HEK293 (cell line): ENCODE measurements around the gene TNXB.

ENCODE experiments used
- GFI1B ChIP-seq: fragments of 450-650 bp; formaldehyde crosslinking; IDR thresholded peaks from 2 replicates; pipeline ENCODE4 v1.5.1; 2016; ENCODE audit warnings: missing biosample characterization, missing genetic modification characterization
- GLIS2 ChIP-seq: fragments of 450-650 bp; formaldehyde crosslinking; IDR thresholded peaks from 2 replicates; pipeline ENCODE4 v1.5.1; 2016; ENCODE audit warnings: missing biosample characterization, missing genetic modification characterization
- KLF10 ChIP-seq: fragments of 450-650 bp; IDR thresholded peaks from 2 replicates; pipeline ENCODE4 v1.5.1; 2018; ENCODE audit warnings: missing biosample characterization, mild to moderate bottlenecking, missing genetic modification characterization
- MYNN ChIP-seq: fragments of 450-650 bp; formaldehyde crosslinking; IDR thresholded peaks from 2 replicates; pipeline ENCODE4 v1.5.1; 2016; ENCODE audit warnings: missing biosample characterization, missing genetic modification characterization, borderline replicate concordance
- PRDM1 ChIP-seq: fragments of 450-650 bp; formaldehyde crosslinking; IDR thresholded peaks from 2 replicates; pipeline ENCODE4; 2016; ENCODE audit warnings: missing biosample characterization, missing genetic modification characterization
- RBAK ChIP-seq: fragments of 450-650 bp; formaldehyde crosslinking; IDR thresholded peaks from 2 replicates; pipeline ENCODE4 v1.5.1; 2016; ENCODE audit warnings: missing biosample characterization, missing genetic modification characterization
- SCRT1 ChIP-seq: fragments of 450-650 bp; formaldehyde crosslinking; IDR thresholded peaks from 2 replicates; pipeline ENCODE4 v1.5.1; 2016; ENCODE audit warnings: missing biosample characterization, missing genetic modification characterization, borderline replicate concordance
- YY2 ChIP-seq: fragments of 450-650 bp; formaldehyde crosslinking; IDR thresholded peaks from 2 replicates; pipeline ENCODE4 v1.5.1; 2016; ENCODE audit warnings: missing biosample characterization, missing genetic modification characterization
- ZBTB21 ChIP-seq: fragments of 450-650 bp; formaldehyde crosslinking; IDR thresholded peaks from 2 replicates; pipeline ENCODE4 v1.5.1; 2017; ENCODE audit warnings: missing biosample characterization, missing genetic modification characterization
- ZFHX2 ChIP-seq: fragments of 450-650 bp; formaldehyde crosslinking; conservative IDR thresholded peaks from 2 replicates; pipeline ENCODE4 v1.5.1; 2016; ENCODE audit warnings: missing biosample characterization, missing genetic modification characterization
- ZNF10 ChIP-seq: fragments of 450-650 bp; formaldehyde crosslinking; IDR thresholded peaks from 2 replicates; pipeline ENCODE4 v1.5.1; 2017; ENCODE audit warnings: missing biosample characterization, missing genetic modification characterization
- ZNF112 ChIP-seq: fragments of 450-650 bp; formaldehyde crosslinking; IDR thresholded peaks from 2 replicates; pipeline ENCODE4 v1.5.0; 2017; ENCODE audit warnings: missing biosample characterization, missing genetic modification characterization
- ZNF157 ChIP-seq: fragments of 450-650 bp; formaldehyde crosslinking; IDR thresholded peaks from 2 replicates; pipeline ENCODE4 v1.5.1; 2016; ENCODE audit warnings: missing biosample characterization, missing genetic modification characterization
- ZNF211 ChIP-seq: fragments of 450-650 bp; formaldehyde crosslinking; IDR thresholded peaks from 2 replicates; pipeline ENCODE4 v1.5.1; 2016; ENCODE audit warnings: low read depth, missing biosample characterization, missing genetic modification characterization
- ZNF214 ChIP-seq: fragments of 450-650 bp; formaldehyde crosslinking; IDR thresholded peaks from 2 replicates; pipeline ENCODE4 v1.5.1; 2017; ENCODE audit warnings: missing biosample characterization, mild to moderate bottlenecking, missing genetic modification characterization, borderline replicate concordance
- ZNF239 ChIP-seq: fragments of 450-650 bp; formaldehyde crosslinking; IDR thresholded peaks from 2 replicates; pipeline ENCODE4 v1.5.1; 2016; ENCODE audit warnings: missing biosample characterization, missing genetic modification characterization
- ZNF391 ChIP-seq: fragments of 450-650 bp; formaldehyde crosslinking; IDR thresholded peaks from 2 replicates; pipeline ENCODE4 v1.5.1; 2016; ENCODE audit warnings: low read depth, missing biosample characterization, missing genetic modification characterization, borderline replicate concordance
- ZNF394 ChIP-seq: fragments of 450-650 bp; formaldehyde crosslinking; IDR thresholded peaks from 2 replicates; pipeline ENCODE4 v1.5.1; 2016; ENCODE audit warnings: missing biosample characterization, missing genetic modification characterization, mild to moderate bottlenecking, moderate library complexity, borderline replicate concordance
- ZNF426 ChIP-seq: fragments of 450-650 bp; formaldehyde crosslinking; IDR thresholded peaks from 2 replicates; pipeline ENCODE4 v1.5.1; 2017; ENCODE audit warnings: missing biosample characterization, missing genetic modification characterization, mild to moderate bottlenecking, inconsistent platforms, moderate library complexity
- ZNF549 ChIP-seq: fragments of 450-650 bp; IDR thresholded peaks from 2 replicates; pipeline ENCODE4 v1.5.1; 2018; ENCODE audit warnings: missing biosample characterization, missing genetic modification characterization, mild to moderate bottlenecking, inconsistent platforms, moderate library complexity
- ZNF558 ChIP-seq: fragments of 450-650 bp; formaldehyde crosslinking; IDR thresholded peaks from 2 replicates; pipeline ENCODE4 v1.5.1; 2016; ENCODE audit warnings: missing biosample characterization, missing genetic modification characterization
- ZNF621 ChIP-seq: fragments of 450-650 bp; formaldehyde crosslinking; IDR thresholded peaks from 2 replicates; pipeline ENCODE4 v1.5.1; 2017; ENCODE audit warnings: missing biosample characterization, missing genetic modification characterization
- ZNF660 ChIP-seq: fragments of 450-650 bp; IDR thresholded peaks from 2 replicates; pipeline ENCODE4 v1.5.1; 2018; ENCODE audit warnings: missing biosample characterization, mild to moderate bottlenecking, missing genetic modification characterization
- ZNF768 ChIP-seq: fragments of 450-650 bp; formaldehyde crosslinking; IDR thresholded peaks from 2 replicates; pipeline ENCODE4 v1.5.1; 2018; ENCODE audit warnings: missing biosample characterization, mild to moderate bottlenecking, missing genetic modification characterization
- ZSCAN23 ChIP-seq: fragments of 450-650 bp; formaldehyde crosslinking; IDR thresholded peaks from 2 replicates; pipeline ENCODE4 v1.5.1; 2016; ENCODE audit warnings: missing biosample characterization, missing genetic modification characterization
- TF ChIP-seq, protein P1 (sequence below): fragments of 450-650 bp; formaldehyde crosslinking; IDR thresholded peaks from 2 replicates; pipeline ENCODE4 v1.5.1; 2017; ENCODE audit warnings: missing biosample characterization, mild to moderate bottlenecking, missing genetic modification characterization, moderate library complexity
- TF ChIP-seq, protein P2 (sequence below): fragments of 450-650 bp; formaldehyde crosslinking; IDR thresholded peaks from 2 replicates; pipeline ENCODE4 v1.5.1; 2016; ENCODE audit warnings: missing biosample characterization, missing genetic modification characterization, borderline replicate concordance
- TF ChIP-seq, protein P3 (sequence below): fragments of 450-650 bp; formaldehyde crosslinking; IDR thresholded peaks from 2 replicates; pipeline ENCODE4 v1.5.1; 2017; ENCODE audit warnings: missing biosample characterization, missing genetic modification characterization
- TF ChIP-seq, protein P4 (sequence below): fragments of 450-650 bp; IDR thresholded peaks from 2 replicates; pipeline ENCODE4 v1.5.1; 2018; ENCODE audit warnings: missing biosample characterization, missing genetic modification characterization
- TF ChIP-seq, protein P5 (sequence below): IDR thresholded peaks from 2 replicates; pipeline ENCODE4 v1.6.1; 2011; ENCODE audit warnings: mild to moderate bottlenecking, low read depth, low read length, borderline replicate concordance
- TF ChIP-seq, protein P6 (sequence below): fragments of 450-650 bp; formaldehyde crosslinking; IDR thresholded peaks from 2 replicates; pipeline ENCODE4 v1.5.1; 2016; ENCODE audit warnings: missing biosample characterization, missing genetic modification characterization

TNXB gene

DNA sequence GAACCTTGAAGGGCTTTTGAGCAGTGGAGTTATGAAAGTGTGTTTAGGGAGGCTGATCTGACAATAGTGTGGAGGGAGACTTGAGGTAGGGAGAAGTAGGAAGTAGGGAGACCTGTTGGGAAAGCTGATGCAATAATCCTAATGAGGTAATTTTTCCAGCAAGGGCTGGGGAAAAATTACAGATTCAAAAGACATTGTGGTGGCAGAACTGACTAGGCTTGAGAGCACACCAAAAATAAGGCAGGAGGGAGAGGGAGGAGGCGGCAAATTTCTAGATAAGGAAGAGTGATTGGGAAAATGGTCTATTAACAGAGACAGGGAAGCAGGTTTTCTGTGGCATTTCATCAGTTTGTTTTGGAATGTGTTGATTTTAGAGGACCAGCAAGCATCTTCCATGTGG lies 37.1 kb upstream of the TNXB start (continued):
- no peak for TF ChIP-seq ZNF394 (tag by site-specific recombination)
- TF ChIP-seq RBAK: no peak
- TF ChIP-seq, protein P1, sequence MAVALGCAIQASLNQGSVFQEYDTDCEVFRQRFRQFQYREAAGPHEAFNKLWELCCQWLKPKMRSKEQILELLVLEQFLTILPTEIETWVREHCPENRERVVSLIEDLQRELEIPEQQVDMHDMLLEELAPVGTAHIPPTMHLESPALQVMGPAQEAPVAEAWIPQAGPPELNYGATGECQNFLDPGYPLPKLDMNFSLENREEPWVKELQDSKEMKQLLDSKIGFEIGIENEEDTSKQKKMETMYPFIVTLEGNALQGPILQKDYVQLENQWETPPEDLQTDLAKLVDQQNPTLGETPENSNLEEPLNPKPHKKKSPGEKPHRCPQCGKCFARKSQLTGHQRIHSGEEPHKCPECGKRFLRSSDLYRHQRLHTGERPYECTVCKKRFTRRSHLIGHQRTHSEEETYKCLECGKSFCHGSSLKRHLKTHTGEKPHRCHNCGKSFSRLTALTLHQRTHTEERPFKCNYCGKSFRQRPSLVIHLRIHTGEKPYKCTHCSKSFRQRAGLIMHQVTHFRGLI: no peak
- TF ChIP-seq ZNF426: no peak
- TF ChIP-seq ZNF391: no peak
- TF ChIP-seq ZFHX2: peak; percentile 8; the same call in 1 of the 2 replicates
- no peak for TF ChIP-seq MYNN (tag by site-specific recombination)
- no peak for TF ChIP-seq ZNF157 (tag by site-specific recombination)
- TF ChIP-seq ZNF549 (tag by site-specific recombination): no peak
- no peak; the same call in 1 of the 2 replicates for TF ChIP-seq ZNF10 (tag by site-specific recombination)
- peak; percentile 83 for TF ChIP-seq SCRT1
- TF ChIP-seq ZSCAN23 (tag by site-specific recombination): peak; percentile 55; the same call in 1 of the 2 replicates
- TF ChIP-seq ZBTB21 (tag by site-specific recombination): peak; percentile 30
- TF ChIP-seq PRDM1: peak; percentile 62; the same call in 1 of the 2 replicates
- TF ChIP-seq ZNF112 (tag by site-specific recombination): no peak
- TF ChIP-seq, protein P2, sequence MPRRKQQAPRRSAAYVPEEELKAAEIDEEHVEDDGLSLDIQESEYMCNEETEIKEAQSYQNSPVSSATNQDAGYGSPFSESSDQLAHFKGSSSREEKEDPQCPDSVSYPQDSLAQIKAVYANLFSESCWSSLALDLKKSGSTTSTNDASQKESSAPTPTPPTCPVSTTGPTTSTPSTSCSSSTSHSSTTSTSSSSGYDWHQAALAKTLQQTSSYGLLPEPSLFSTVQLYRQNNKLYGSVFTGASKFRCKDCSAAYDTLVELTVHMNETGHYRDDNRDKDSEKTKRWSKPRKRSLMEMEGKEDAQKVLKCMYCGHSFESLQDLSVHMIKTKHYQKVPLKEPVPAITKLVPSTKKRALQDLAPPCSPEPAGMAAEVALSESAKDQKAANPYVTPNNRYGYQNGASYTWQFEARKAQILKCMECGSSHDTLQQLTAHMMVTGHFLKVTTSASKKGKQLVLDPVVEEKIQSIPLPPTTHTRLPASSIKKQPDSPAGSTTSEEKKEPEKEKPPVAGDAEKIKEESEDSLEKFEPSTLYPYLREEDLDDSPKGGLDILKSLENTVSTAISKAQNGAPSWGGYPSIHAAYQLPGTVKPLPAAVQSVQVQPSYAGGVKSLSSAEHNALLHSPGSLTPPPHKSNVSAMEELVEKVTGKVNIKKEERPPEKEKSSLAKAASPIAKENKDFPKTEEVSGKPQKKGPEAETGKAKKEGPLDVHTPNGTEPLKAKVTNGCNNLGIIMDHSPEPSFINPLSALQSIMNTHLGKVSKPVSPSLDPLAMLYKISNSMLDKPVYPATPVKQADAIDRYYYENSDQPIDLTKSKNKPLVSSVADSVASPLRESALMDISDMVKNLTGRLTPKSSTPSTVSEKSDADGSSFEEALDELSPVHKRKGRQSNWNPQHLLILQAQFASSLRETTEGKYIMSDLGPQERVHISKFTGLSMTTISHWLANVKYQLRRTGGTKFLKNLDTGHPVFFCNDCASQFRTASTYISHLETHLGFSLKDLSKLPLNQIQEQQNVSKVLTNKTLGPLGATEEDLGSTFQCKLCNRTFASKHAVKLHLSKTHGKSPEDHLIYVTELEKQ (tag by site-specific recombination): no peak
- no peak for TF ChIP-seq ZNF211 (tag by site-specific recombination)
- no peak for TF ChIP-seq ZNF768 (tag by site-specific recombination)
- TF ChIP-seq, protein P3, sequence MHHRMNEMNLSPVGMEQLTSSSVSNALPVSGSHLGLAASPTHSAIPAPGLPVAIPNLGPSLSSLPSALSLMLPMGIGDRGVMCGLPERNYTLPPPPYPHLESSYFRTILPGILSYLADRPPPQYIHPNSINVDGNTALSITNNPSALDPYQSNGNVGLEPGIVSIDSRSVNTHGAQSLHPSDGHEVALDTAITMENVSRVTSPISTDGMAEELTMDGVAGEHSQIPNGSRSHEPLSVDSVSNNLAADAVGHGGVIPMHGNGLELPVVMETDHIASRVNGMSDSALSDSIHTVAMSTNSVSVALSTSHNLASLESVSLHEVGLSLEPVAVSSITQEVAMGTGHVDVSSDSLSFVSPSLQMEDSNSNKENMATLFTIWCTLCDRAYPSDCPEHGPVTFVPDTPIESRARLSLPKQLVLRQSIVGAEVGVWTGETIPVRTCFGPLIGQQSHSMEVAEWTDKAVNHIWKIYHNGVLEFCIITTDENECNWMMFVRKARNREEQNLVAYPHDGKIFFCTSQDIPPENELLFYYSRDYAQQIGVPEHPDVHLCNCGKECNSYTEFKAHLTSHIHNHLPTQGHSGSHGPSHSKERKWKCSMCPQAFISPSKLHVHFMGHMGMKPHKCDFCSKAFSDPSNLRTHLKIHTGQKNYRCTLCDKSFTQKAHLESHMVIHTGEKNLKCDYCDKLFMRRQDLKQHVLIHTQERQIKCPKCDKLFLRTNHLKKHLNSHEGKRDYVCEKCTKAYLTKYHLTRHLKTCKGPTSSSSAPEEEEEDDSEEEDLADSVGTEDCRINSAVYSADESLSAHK (tag by site-specific recombination): no peak
- TF ChIP-seq KLF10: no peak
- TF ChIP-seq, protein P4, sequence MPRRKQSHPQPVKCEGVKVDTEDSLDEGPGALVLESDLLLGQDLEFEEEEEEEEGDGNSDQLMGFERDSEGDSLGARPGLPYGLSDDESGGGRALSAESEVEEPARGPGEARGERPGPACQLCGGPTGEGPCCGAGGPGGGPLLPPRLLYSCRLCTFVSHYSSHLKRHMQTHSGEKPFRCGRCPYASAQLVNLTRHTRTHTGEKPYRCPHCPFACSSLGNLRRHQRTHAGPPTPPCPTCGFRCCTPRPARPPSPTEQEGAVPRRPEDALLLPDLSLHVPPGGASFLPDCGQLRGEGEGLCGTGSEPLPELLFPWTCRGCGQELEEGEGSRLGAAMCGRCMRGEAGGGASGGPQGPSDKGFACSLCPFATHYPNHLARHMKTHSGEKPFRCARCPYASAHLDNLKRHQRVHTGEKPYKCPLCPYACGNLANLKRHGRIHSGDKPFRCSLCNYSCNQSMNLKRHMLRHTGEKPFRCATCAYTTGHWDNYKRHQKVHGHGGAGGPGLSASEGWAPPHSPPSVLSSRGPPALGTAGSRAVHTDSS: no peak
- TF ChIP-seq, protein P5, sequence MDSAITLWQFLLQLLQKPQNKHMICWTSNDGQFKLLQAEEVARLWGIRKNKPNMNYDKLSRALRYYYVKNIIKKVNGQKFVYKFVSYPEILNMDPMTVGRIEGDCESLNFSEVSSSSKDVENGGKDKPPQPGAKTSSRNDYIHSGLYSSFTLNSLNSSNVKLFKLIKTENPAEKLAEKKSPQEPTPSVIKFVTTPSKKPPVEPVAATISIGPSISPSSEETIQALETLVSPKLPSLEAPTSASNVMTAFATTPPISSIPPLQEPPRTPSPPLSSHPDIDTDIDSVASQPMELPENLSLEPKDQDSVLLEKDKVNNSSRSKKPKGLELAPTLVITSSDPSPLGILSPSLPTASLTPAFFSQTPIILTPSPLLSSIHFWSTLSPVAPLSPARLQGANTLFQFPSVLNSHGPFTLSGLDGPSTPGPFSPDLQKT: no peak
- no peak for TF ChIP-seq ZNF621 (tag by site-specific recombination)
- TF ChIP-seq GFI1B: no peak
- no peak for TF ChIP-seq ZNF239 (tag by site-specific recombination)
- TF ChIP-seq, protein P6, sequence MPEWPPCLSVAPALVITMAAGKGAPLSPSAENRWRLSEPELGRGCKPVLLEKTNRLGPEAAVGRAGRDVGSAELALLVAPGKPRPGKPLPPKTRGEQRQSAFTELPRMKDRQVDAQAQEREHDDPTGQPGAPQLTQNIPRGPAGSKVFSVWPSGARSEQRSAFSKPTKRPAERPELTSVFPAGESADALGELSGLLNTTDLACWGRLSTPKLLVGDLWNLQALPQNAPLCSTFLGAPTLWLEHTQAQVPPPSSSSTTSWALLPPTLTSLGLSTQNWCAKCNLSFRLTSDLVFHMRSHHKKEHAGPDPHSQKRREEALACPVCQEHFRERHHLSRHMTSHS: no peak
- no peak for TF ChIP-seq YY2 (tag by site-specific recombination)
- TF ChIP-seq GLIS2 (tag by site-specific recombination): no peak
- no peak for TF ChIP-seq ZNF214 (tag by site-specific recombination)
- peak; percentile 88 for TF ChIP-seq ZNF558 (tag by site-specific recombination)
- TF ChIP-seq ZNF660: peak; percentile 32; the same call in 1 of the 2 replicates
